Smooth muscle cell of the brain vasculature (primary cell): Measurements from ENCODE around the gene WNK1.
"Not testable (repeated sequence)": the region's sequence is repeated elsewhere in the genome, so short reads cannot be mapped to it uniquely, and the experiment has no call there.

Source experiments
- DNase-seq: peaks from one replicate; pipeline ENCODE4 v3.0.0-alpha.2; 2012; ENCODE audit warnings: low read depth, low spot score

The WNK1 gene

DNA sequence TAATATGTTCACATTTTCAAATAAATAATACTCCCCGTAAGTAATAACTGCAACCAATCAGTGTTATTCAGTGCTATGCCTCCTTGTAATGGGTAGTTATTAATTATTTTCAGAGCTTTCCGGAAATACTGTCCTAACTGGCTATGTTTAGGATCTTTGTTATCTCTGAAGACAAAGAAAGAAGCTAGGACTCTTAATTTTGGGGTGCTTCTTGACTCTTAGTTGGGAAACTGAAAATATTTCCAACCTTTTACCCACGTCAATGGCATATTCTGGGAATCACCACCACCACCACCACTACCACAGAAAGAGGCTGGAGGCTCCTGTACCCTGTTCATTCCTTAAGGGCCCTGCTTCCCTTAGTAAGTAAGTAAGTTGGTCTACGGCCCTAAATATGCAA lies 158.0 kb downstream of the WNK1 start:
- no peak for DNase-seq

GRCh38 chr12:911191-911826 lies 158.9 kb downstream of the WNK1 start:
- no peak for DNase-seq

DNA sequence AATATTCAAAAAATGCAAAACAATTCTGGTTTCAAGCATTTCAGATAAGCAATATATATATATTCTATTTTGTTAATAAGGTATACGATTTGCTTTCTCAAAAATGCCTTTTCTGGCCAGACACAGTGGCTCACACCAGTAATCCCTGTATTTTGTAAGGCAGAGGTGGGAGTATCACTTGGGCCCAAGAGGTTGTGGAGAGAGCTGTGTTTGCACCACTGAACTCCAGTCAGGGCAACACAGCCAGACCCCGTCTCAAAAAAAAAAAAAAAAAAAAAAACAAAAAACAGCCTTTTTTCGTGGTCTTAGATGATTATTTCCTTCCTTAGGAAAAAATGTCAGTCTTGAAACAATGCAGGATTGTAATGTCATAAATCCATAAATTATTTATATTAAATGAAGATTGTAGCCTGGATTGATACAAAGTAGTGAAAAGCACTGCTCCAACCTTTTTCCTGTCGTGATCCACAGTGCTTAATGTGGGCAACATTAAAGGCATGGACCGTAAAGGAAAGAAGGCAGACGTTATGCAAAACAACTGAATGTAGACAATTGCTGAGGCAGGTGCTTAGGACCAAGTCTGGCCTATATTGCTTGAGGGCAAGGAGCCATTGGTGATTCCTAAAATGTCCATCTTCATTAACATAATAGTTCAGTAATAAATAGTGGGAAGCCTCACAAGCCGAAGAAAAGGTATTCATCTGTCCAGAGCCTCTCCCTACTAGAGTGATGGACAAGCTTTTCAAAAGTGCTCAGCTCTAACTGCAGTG lies 160.3 kb downstream of the WNK1 start:
- DNase-seq: no peak

DNA sequence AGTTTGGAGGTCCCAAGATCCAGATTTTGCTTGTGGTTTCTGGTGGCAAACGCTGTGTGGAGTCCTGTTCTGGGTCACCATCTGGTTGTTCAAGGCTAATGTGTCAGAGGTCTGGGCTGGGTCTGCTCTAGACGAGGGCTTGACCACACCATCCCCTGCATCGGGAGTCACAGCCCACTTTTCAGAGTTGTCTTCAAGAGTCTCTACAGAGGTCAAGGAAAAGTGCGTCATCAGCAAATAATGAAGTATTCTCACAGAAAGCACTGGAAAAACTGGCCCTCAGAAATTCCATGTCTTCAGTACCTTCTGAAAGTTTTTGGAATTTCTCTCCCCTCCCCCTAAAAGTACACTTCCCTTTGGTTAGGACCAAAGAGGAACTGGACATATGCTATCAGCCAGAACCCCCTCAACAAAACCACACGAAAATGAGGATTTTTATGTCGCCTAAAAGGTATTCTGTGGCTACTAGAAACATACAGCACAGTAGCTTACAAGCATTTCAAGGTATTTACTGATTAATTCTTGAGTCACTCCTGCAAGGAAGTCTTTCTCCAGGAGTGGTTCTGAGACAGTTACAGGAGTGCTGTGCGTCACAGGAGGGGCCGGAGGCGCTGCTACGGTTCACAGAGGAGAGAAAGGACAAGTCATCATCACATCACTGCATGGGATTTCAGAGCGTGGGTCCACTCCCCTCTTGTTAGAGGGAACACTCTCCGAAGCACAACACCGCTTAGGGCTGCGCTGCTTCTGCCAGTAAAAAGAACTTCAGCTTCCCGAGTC lies 161.7 kb downstream of the WNK1 start:
- DNase-seq: no peak

DNA sequence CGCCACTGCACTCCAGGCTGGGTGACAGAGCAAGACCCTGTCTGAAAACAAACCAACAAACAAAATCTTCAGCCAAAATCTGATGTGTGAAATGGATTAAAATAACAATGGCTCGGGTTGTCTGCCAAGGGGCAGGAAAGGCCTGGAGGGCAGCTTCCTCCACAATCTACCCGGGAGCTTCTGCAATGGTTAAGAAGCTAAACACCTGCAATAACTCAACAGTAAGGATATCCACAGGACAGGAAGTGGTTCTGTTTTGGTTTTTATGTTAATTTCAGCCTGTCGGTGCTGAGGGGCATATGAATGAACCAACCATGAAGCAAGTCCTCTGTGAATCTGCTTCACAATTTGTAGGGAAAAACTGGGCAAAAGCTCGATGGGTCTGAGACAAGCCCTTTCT lies 162.7 kb downstream of the WNK1 start:
- no peak for DNase-seq

GRCh38 chr12:916240-916639 lies 163.9 kb downstream of the WNK1 start:
- DNase-seq: no peak

- no peak for DNase-seq
Observed at GRCh38 chr12:916712-917445, 164.5 kb downstream of the WNK1 start.

- DNase-seq: no peak
Observed at GRCh38 chr12:920676-921075, 168.3 kb downstream of the WNK1 start.

DNA sequence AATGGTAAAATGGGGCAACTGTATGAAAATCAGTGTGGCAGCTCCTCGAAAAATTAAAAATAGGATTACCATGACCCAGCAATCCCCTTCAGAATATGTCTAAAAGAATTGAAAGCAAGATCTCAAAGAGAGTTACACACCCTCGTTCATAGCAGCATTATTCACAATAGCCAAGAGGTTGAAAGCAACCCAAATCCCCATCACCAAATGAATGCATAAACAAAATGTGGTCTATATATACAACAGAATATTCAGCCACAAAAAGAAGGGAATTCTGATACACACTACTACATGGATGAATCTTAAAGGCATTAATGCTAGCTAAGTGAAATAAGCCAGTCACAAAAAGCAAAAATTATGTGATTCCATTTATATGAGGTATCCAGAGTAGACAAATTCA lies 169.9 kb downstream of the WNK1 start:
- DNase-seq: no peak

DNA sequence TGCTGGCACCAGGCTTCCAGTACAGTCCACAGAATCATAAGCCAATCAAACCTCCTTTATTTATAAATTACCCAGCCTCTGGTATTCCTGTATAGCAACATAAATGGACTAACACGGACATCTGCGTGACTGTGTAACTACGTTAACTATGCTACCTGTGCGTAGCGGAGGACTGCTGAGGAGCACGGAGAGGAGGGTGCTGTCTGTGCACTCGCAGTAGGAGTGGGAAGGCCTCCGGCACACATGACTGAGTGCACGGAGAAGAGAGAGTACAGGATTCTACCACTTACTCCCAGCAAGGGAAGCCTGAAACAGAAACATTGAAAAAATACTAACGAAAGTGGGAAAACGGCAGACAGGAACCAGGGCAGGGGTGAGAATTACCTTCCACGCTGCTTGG lies 174.3 kb downstream of the WNK1 start:
- DNase-seq: no peak

DNA sequence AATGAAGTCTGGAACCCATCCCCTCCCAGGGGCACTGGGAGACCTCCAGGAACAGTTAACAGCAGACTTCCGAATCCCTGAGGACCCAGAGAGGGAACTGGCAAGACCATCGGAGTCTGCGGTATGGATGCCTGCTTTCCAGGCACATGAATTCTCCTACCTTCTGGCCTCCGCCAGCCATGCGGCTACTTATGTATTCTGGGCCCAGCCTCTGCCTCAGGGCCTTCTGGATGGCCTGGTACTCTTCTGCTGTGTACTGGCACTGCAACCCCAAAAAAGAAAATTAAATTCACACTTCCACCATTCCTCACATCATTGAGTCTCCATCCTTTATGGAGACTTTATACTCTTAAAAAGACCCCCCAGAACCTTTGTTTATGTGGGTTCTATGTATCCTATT lies 178.7 kb downstream of the WNK1 start:
- no peak for DNase-seq

- DNase-seq: no peak
Observed at GRCh38 chr12:931591-931990, 179.2 kb downstream of the WNK1 start.

GRCh38 chr12:935891-936290 lies 183.5 kb downstream of the WNK1 start:
- DNase-seq: not testable (repeated sequence)

- no peak for DNase-seq
Observed at GRCh38 chr12:936377-937345, 184.3 kb downstream of the WNK1 start.

DNA sequence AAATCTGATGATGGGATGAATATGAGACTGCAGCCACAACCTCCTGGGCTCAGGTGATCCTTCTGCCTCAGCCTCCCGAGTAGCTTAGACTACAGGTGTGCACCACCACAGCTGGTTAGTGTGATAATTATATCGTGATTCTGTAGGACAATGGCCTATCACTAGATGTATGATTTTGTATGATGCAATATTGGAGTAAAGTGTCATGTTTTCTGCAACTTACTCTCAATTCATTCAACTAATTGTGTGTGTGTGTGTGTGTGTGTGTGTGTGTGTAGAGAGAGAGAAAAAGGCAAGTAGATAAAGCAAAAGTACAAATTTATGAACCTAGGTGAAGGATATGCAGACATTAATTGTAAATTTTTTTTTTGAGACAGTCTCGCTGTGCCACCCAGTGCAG lies 186.4 kb downstream of the WNK1 start:
- no peak for DNase-seq

DNA sequence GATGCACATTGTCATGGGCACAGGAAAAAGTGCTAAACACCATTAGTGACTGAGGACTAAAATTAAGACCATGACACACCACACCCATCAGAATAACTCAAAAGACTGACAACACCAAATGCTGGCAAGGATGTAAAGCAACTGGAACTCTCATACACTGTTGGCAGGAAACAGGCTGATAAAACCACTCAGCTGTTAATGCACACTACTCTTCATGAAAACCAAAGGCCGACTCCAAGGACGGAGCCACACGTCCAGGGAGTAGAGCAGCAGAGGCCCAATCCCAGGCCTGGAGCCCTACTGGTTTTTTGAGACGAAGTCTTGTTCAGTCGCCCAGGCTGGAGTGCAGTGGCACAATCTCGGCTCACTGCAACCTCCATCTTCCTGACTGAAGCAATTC lies 190.7 kb downstream of the WNK1 start:
- DNase-seq: no peak

GRCh38 chr12:944211-944610 lies 191.8 kb downstream of the WNK1 start:
- no peak for DNase-seq

DNA sequence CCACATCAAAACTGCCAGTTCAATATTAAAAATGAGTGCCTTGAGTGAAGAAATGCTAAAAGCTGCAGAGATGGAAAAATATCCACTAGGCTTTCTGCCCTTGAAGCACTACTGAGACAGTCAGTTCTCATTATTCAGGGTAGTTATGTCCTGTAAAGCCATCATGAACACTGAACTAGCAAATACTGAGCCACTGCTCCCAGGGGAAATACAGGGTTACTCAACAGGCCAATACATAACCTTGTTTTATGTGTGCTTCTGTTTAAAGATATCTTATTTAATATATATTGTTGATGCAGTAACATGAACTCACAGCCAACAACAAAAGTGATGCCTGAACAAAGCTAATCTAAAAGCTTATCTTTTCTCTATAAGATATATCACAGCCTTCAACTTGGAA lies 193.8 kb downstream of the WNK1 start:
- no peak for DNase-seq

- no peak for DNase-seq
Observed at GRCh38 chr12:946631-947030, 194.3 kb downstream of the WNK1 start.

- no peak for DNase-seq
Observed at GRCh38 chr12:948238-948637, 195.9 kb downstream of the WNK1 start.
